ENCODE measurements around the gene DNAJC7. TPM values are rescaled to one million over a fixed set of nuclear protein-coding genes. Genes with fewer than 3 reads are reported as not detected.
A peak's percentile ranks its signal among the peaks of the same experiment; 100 is the strongest.
"Not testable (repeated sequence)": the region's sequence is repeated elsewhere in the genome, so short reads cannot be mapped to it uniquely, and the experiment has no call there.

The DNAJC7 gene
- total RNA-seq, 2 experiments from 2014 or later: 86.7 to 93.7 TPM

- DNase-seq (no peak), ATAC-seq (ENCODE audit: low read depth) (no peak)
- no peak overlapping the region for H3K27ac Mint-ChIP-seq
- POLR2A ChIA-PET: interaction anchor here (0.5 to 6.9 kb wide), 8 partner anchors 14 to 176 kb away, joined by 3 to 108 read pairs (median 10); partner anchors contain the start of genes ACLY, CNP, DHX58 and GHDC
- no peaks in the 10 kb centered on the region for H3K27me3 Mint-ChIP-seq
- peaks cover 2% of the 10 kb centered on the region for H3K9me3 Mint-ChIP-seq
- H3K36me3 Mint-ChIP-seq: peaks cover 4% of the 10 kb centered on the region
- H3K4me3 Mint-ChIP-seq: peak overlapping the region; percentile 96
- H3K4me1 Mint-ChIP-seq: peaks cover 40% of the 10 kb centered on the region
These were observed 1.7 kb upstream of the DNAJC7 start for GRCh38 chr17:42018988-42019387.

GRCh38 chr17:42018339-42018738 is 1.1 kb upstream of the DNAJC7 start:
- Mint-ChIP-seq H3K36me3 (peaks cover 6% of the 10 kb centered on the region), H3K9me3 (peaks cover 2% of the 10 kb centered on the region), H3K27me3 (no peaks in the 10 kb centered on the region), H3K4me3 (peak overlapping the region; percentile 96), H3K27ac (peak overlapping the region; percentile 99), H3K4me1 (peaks cover 43% of the 10 kb centered on the region)
- DNase-seq: no peak
- ATAC-seq (ENCODE audit: low read depth): no peak
- POLR2A ChIA-PET: interaction anchor here (0.6 to 6.9 kb wide), 14 partner anchors 22 to 163 kb away, joined by 3 to 108 read pairs (median 6); partner anchors contain the start of genes ACLY, CNP, DHX58 and KAT2A

DNA sequence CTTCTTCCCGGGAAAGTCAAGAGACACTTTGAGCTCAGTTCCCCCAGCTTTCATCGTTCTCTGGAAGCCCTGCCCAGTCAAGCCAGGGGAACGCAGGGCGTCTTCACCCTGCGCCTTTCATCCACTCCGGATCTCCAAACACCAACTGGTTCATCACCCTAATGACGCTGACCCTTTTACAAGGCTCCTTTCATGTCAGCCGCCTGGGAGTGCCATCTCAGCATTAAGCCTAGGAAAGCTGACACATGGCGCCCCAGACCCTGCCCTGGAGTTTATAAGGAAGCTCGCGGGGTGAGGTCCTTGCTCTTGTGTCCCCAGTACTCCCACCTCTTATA is 594 bp upstream of the DNAJC7 start:
- peak overlapping the region; percentile 99 for H3K27ac Mint-ChIP-seq
- no peak for DNase-seq
- POLR2A ChIA-PET: interaction anchor here (0.6 to 6.9 kb wide), 25 partner anchors 9 to 294 kb away, joined by 3 to 108 read pairs (median 4); partner anchors contain the start of genes ACLY, CNP, DHX58 and GHDC
- H3K27me3 Mint-ChIP-seq: no peaks in the 10 kb centered on the region
- H3K4me3 Mint-ChIP-seq: peak overlapping the region; percentile 96
- H3K36me3 Mint-ChIP-seq: peaks cover 8% of the 10 kb centered on the region
- peaks cover 2% of the 10 kb centered on the region for H3K9me3 Mint-ChIP-seq
- ATAC-seq (ENCODE audit: low read depth): peak; percentile 19
- H3K4me1 Mint-ChIP-seq: peaks cover 47% of the 10 kb centered on the region

GRCh38 chr17:42016411-42016831 is 818 bp downstream of the DNAJC7 start:
- H3K4me3 Mint-ChIP-seq: peak overlapping the region; percentile 96
- DNase-seq (no peak), ATAC-seq (ENCODE audit: low read depth) (no peak)
- H3K4me1 Mint-ChIP-seq: peaks cover 54% of the 10 kb centered on the region
- H3K9me3 Mint-ChIP-seq: peaks cover 2% of the 10 kb centered on the region
- H3K27ac Mint-ChIP-seq: peak overlapping the region; percentile 99
- peaks cover 8% of the 10 kb centered on the region for H3K36me3 Mint-ChIP-seq
- H3K27me3 Mint-ChIP-seq: no peaks in the 10 kb centered on the region
- POLR2A ChIA-PET: interaction anchor here (1.1 to 6.9 kb wide), 12 partner anchors 9 to 1197 kb away, joined by 4 to 108 read pairs (median 4); partner anchors contain the start of genes ACLY, CNP, DHX58 and GHDC

GRCh38 chr17:42013740-42014139 is 3.5 kb downstream of the DNAJC7 start:
- Mint-ChIP-seq H3K4me1 (peaks cover 49% of the 10 kb centered on the region), H3K36me3 (peaks cover 12% of the 10 kb centered on the region)
- DNase-seq; H3K27me3 Mint-ChIP-seq; H3K4me3 Mint-ChIP-seq; H3K27ac Mint-ChIP-seq; H3K9me3 Mint-ChIP-seq; ATAC-seq (ENCODE audit: low read depth): not testable (repeated sequence)
- POLR2A ChIA-PET: interaction anchor here (0.8 kb wide), 1 partner anchor 47 kb away, joined by 3 read pairs; no protein-coding TSS in a partner anchor

- DNase-seq; H3K27me3 Mint-ChIP-seq; H3K4me3 Mint-ChIP-seq; H3K9me3 Mint-ChIP-seq; ATAC-seq (ENCODE audit: low read depth); H3K27ac Mint-ChIP-seq: not testable (repeated sequence)
- POLR2A ChIA-PET: interaction anchor here (0.5 kb wide), 1 partner anchor 236 kb away, joined by 3 read pairs; no protein-coding TSS in a partner anchor
- Mint-ChIP-seq H3K36me3 (peaks cover 12% of the 10 kb centered on the region), H3K4me1 (peaks cover 41% of the 10 kb centered on the region)
These were observed 4.9 kb downstream of the DNAJC7 start for GRCh38 chr17:42012363-42012762.

DNA sequence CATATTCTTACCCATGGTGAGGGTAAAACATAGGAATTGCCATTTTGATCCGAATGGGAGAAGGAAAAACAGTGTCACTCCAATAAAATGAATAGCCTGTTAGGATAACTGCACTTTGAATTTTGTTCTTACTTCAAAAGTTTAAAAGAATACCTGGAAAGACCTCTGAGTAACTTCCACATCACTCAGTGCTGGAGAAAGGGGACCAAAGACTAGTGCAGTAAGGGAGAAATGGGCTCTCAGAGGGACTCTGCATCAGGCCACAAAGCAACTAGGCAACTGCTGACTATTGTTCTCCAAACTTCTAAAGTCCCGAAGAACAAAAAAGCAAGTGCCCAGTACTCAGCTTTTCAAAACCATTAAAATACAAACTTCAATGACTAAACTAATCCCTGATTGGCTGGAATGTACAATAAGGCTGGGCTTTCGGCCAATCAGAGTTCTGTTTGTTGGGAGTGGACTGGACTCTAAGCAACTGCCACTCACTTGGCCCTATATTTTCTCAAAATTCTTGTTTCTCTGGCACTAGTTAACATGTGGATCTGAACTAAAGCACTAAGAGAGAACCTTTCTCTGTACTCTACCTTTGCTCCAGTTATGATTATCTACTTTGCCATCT is 6.2 kb downstream of the DNAJC7 start:
- Mint-ChIP-seq H3K27me3 (no peaks in the 10 kb centered on the region), H3K27ac (no peak overlapping the region), H3K4me3 (no peak overlapping the region), H3K4me1 (peaks cover 40% of the 10 kb centered on the region), H3K36me3 (peaks cover 13% of the 10 kb centered on the region), H3K9me3 (no peaks in the 10 kb centered on the region)
- POLR2A ChIA-PET: no interaction called here
- ATAC-seq (ENCODE audit: low read depth): no peak
- no peak for DNase-seq

GRCh38 chr17:42010266-42010680 is 7.0 kb downstream of the DNAJC7 start:
- POLR2A ChIA-PET: interaction anchor here (0.7 kb wide), 1 partner anchor 35 kb away, joined by 3 read pairs; no protein-coding TSS in a partner anchor
- H3K9me3 Mint-ChIP-seq; H3K27ac Mint-ChIP-seq; ATAC-seq (ENCODE audit: low read depth); H3K4me3 Mint-ChIP-seq; DNase-seq; H3K27me3 Mint-ChIP-seq: not testable (repeated sequence)
- Mint-ChIP-seq H3K4me1 (peaks cover 34% of the 10 kb centered on the region), H3K36me3 (peaks cover 13% of the 10 kb centered on the region)

DNA sequence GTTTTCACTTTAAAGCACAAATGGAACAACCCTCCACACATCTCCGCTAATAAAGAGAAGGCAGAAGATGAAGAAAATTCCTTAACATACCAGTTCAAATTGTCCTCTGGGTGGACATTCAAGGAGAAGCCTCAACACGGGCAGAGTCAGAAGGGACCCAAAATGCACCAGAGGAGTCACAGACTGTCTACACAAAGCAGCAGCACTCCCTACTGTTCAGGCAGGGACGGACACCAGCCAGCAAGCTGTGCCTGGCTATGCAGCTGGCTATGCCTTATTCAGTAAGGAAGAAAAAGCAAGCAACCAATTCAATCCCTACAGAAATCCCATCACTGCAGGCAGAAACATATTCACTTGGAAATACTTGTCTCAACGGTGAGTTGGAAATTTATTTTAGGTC is 8.1 kb downstream of the DNAJC7 start:
- DNase-seq (no peak), ATAC-seq (ENCODE audit: low read depth) (no peak)
- peaks cover 13% of the 10 kb centered on the region for H3K36me3 Mint-ChIP-seq
- H3K4me1 Mint-ChIP-seq: peaks cover 39% of the 10 kb centered on the region
- H3K27me3 Mint-ChIP-seq: no peaks in the 10 kb centered on the region
- POLR2A ChIA-PET: no interaction called here
- no peak overlapping the region for H3K27ac Mint-ChIP-seq
- H3K9me3 Mint-ChIP-seq: no peaks in the 10 kb centered on the region
- H3K4me3 Mint-ChIP-seq: no peak overlapping the region

DNA sequence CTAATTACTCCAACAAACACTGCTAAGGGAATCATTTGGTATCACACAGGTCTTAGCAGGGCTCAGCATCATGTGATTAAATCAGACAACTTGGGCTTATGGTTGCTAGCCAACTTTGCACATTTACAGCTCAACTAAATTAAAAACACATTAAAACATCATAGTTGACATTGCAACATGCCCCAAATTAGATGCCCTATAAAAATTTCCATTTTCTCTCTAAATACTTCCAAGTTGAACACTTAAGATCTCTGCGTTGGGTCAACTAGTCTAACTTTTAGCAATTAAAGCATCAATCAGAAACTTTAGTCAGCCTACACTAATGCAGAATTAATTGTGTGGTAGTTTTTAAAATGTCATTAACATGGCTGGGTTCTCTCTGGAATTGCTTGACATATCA is 12.1 kb downstream of the DNAJC7 start:
- Mint-ChIP-seq H3K27me3 (no peaks in the 10 kb centered on the region), H3K36me3 (peaks cover 10% of the 10 kb centered on the region), H3K27ac (no peak overlapping the region), H3K9me3 (no peaks in the 10 kb centered on the region), H3K4me1 (peaks cover 28% of the 10 kb centered on the region), H3K4me3 (no peak overlapping the region)
- DNase-seq (no peak), ATAC-seq (ENCODE audit: low read depth) (no peak)
- POLR2A ChIA-PET: interaction anchor here (0.7 to 1.2 kb wide), 3 partner anchors 10 to 39 kb away, joined by 3 read pairs; partner anchors contain the start of gene CNP

- DNase-seq (no peak), ATAC-seq (ENCODE audit: low read depth) (no peak)
- peaks cover 25% of the 10 kb centered on the region for H3K4me1 Mint-ChIP-seq
- no peaks in the 10 kb centered on the region for H3K9me3 Mint-ChIP-seq
- H3K4me3 Mint-ChIP-seq: no peak overlapping the region
- H3K36me3 Mint-ChIP-seq: peaks cover 14% of the 10 kb centered on the region
- no peaks in the 10 kb centered on the region for H3K27me3 Mint-ChIP-seq
- H3K27ac Mint-ChIP-seq: no peak overlapping the region
- POLR2A ChIA-PET: interaction anchor here (0.9 to 1.9 kb wide), 2 partner anchors 13 to 14 kb away, joined by 3 to 6 read pairs; partner anchors contain the start of gene DNAJC7
These were observed 14.4 kb downstream of the DNAJC7 start for GRCh38 chr17:42002792-42003301.

DNA sequence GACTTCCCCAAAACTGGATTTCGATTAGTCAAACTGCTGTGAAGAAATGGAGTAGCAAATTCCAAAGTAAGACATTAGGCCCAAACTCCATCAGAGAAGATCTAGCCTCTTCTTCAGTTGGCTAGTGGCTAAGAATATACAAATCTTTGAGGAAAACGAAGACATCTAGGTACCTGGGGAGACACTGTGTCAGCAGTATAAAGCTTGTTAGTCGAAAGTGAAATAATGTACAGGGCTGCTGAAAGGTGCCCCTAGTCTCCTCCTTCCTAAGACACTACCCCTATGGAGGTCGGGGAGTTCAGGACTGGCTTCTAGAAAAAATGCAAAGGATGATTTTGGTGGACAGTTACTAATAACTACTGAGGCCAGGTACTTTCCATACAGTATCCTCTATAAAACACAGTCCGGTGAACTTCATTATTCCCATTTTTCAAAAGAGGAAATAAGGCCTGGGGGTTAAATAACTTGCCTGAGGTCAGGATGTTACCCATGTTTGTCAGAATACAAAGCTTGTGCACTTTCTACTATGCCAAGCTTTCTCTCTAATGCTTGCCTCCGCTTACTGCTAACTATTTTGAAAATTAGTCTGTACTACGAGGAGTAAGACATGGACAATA is 15.0 kb downstream of the DNAJC7 start:
- H3K4me3 Mint-ChIP-seq: no peak overlapping the region
- DNase-seq (no peak), ATAC-seq (ENCODE audit: low read depth) (no peak)
- no peaks in the 10 kb centered on the region for H3K9me3 Mint-ChIP-seq
- peaks cover 25% of the 10 kb centered on the region for H3K4me1 Mint-ChIP-seq
- POLR2A ChIA-PET: interaction anchor here (1.9 kb wide), 1 partner anchor 15 kb away, joined by 6 read pairs; the partner anchor contains the start of gene DNAJC7
- no peak overlapping the region for H3K27ac Mint-ChIP-seq
- H3K27me3 Mint-ChIP-seq: no peaks in the 10 kb centered on the region
- peaks cover 14% of the 10 kb centered on the region for H3K36me3 Mint-ChIP-seq

DNA sequence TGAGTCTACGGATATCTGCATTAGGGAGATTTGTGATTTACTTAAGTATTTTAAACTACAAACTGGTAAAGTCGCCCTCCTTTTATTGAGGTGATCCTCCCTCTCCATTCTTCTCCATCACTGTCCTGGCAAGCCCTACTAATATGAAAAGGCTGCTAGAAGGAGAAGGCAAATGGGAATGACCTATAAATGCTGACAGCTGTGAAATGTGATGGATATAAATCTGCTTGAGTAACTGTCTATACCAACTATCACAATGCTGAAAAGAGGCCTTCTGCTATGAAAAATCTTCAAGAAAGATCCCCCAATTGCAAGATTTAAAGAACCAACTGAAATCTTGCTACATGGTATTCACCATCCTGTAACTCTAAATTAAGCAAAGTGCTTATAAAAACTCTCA is 15.5 kb downstream of the DNAJC7 start:
- Mint-ChIP-seq H3K4me3 (no peak overlapping the region), H3K27me3 (no peaks in the 10 kb centered on the region), H3K9me3 (no peaks in the 10 kb centered on the region), H3K27ac (no peak overlapping the region), H3K36me3 (peaks cover 16% of the 10 kb centered on the region), H3K4me1 (peaks cover 23% of the 10 kb centered on the region)
- ATAC-seq (ENCODE audit: low read depth) (no peak), DNase-seq (no peak)
- POLR2A ChIA-PET: no interaction called here

Measured in activated naive CD8-positive, alpha-beta T cell treated with anti-CD3 and anti-CD28 coated beads, Interleukin-2, amount 10 ng/mL, durations not matched to agents 7 days and 5 days (primary cell).